HG02943 (cell line): ENCODE data around the gene RNF32.
"Not testable (repeated sequence)": the region's sequence is repeated elsewhere in the genome, so short reads cannot be mapped to it uniquely, and the experiment has no call there.

ENCODE experiments used
- ATAC-seq: cut with Tn5 transposase; IDR thresholded peaks from one replicate; pipeline ENCODE4 v1.9.1; 2021; ENCODE audit warnings: mild to moderate bottlenecking, low read depth, moderate library complexity; ENCODE audit not compliant: unreplicated experiment

RNF32 gene

DNA sequence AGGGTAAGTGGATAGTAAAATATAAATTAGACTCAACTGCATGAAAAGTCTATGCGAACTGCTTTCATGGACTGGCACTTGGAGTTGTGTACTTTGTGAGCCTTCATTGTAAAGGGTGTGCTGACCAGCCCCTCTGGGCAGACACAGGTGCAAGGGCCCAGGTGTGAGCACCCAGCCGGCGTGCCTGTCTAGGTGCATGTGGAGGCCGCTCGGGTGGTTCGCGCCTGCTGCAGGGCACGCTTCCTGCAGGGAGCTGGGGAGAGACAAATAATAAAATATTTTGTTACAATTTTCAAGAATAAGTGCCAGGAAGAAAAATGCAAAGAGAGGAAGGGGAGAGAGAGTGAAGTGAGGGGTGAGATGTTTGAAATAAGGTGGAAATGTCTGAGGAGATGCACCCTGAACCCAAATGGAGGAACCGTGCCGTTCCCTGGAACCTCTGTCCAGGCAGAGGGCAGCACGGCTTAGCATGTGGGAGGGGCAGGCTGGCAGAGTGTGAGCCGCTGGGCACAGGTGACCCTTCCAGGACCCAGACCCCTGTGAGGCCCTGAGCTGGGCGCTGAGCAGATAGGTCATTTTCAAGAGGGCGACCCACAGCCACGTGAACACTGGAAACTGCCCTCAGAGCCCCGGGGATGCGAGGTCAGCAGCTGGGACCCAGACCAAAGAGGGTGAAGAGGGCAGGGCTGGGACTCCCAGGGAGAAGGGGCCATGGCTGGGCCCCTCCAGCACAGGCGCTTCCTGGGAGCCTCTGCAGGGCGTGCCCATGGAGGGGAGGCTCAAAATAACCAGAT is 28.7 kb downstream of the RNF32 start:
- no peak for ATAC-seq

- no peak for ATAC-seq
Measured at GRCh38 chr7:156673454-156673853, 32.9 kb downstream of the RNF32 start.

DNA sequence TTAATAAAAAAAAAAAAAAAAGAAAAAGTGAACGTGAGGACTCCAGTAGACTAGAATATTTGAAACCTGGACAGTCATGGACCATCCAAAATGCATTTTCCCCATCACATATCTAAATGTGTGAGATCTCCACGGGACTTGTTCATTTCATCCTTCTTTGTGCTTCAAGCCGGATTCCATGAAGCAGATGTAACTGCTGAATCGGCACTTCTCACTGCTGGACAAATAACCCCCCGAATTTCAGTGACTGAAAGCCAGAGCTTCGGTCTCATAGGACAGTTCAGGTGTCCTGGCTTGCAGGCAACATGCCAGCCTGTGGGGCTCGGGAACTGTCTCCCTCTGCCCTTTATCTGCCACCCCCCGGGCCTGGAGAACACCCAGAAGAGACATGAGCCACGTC is 33.3 kb downstream of the RNF32 start:
- ATAC-seq, result no peak

DNA sequence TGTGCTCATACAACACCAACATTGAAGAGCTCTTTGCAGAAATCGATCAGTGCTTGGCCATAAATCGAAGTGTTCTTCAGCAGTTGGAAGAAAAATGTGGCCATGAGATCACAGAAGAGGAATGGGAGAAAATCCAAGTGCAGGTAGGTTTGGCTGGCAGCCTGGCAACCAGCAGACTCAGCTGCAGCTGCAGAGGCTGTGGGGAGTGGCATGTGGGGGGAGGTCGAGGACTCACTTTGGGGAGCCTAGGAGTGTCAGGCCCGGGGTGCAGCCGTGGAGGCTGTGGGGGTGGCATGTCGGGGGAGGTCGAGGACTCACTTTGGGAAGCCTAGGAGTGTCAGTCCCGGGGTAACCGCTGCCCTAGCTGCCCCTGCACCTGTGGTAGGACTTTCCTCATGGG is 35.1 kb downstream of the RNF32 start:
- ATAC-seq, result no peak

GRCh38 chr7:156676263-156676662 is 35.7 kb downstream of the RNF32 start:
- no peak for ATAC-seq

GRCh38 chr7:156677374-156678054 is 36.9 kb downstream of the RNF32 start:
- no peak for ATAC-seq

DNA sequence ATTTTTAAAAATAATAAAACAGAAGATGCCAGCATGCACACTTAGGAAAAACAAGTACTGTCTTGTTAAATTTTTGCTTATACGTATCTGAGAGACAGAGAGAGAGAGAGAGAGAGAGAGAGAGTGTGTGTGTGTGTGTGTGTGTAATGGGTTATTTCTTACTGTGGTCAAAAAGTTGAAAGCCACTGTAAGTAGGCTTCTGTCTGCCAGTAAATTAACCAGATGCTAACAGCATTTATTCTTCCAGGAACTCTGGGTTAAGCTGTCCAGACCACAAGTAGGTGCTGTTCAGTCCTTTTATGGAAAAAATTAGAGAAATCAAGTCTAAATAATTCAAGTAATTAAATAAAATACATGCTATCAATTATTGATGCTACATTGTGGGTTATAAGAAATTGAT is 39.7 kb downstream of the RNF32 start:
- no peak for ATAC-seq

DNA sequence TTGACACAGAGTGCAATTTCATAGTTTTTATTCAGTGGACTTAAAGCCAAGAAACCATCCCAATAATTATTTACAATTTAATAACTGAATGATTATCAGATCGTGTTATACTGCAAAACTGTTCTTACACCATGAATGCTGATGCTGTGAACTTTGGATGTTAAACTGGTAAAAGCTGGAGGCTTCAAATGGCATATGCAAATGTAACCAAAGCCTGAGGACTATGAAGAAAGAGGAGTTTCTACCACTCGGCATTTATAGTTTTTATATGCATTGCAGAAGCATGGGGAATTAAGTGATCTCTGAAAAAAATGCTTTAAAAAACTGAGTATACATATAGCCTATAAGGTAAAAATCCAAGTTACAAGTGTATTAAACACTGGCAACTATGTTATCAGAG is 42.4 kb downstream of the RNF32 start:
- ATAC-seq, result no peak

- no peak for ATAC-seq
Measured at GRCh38 chr7:156684251-156684650, 43.7 kb downstream of the RNF32 start.

DNA sequence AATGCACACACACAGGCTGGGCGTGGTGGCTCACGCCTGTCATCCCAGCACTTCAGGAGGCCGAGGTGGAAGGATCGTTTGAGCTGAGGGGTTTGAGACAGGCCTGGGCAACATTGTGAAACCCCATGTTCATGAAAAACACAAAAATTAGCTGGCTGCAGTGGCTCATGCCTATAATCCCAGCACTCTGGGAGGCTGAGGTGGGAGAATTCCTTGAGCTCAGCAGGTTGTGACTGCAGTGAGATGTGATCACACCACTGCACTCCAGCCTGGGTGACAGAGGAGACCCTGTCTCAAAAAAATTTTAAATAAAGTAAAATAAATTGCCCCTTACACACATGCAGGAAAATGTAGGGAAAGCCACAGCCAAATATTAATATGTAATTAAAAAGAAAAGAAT is 44.1 kb downstream of the RNF32 start:
- ATAC-seq, result no peak

- no peak for ATAC-seq
Measured at GRCh38 chr7:156691764-156692163, 51.2 kb downstream of the RNF32 start.

DNA sequence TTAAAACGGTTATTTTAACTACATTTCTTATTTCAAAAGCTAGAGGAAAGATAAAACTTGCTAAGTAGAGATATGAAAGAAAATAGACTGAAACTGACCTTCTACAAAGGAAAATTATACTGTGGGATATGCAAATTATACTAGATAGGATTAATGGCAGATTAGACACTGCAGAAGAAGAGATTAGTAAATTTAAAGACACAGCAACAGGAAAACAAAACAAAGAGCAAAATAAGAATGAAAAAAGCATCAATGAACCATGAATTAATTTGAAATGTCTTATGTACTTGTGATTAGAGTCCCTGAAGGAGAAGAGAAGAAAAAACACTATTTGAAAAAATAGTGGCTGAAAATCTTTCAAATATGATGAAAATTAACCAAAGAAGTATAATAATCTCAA is 52.3 kb downstream of the RNF32 start:
- ATAC-seq, result no peak

GRCh38 chr7:156693627-156694026 is 53.1 kb downstream of the RNF32 start:
- no peak for ATAC-seq

GRCh38 chr7:156697283-156697682 is 56.7 kb downstream of the RNF32 start:
- ATAC-seq, result not testable (repeated sequence)

- ATAC-seq, result not testable (repeated sequence)
Measured at GRCh38 chr7:156698512-156698911, 57.9 kb downstream of the RNF32 start.

DNA sequence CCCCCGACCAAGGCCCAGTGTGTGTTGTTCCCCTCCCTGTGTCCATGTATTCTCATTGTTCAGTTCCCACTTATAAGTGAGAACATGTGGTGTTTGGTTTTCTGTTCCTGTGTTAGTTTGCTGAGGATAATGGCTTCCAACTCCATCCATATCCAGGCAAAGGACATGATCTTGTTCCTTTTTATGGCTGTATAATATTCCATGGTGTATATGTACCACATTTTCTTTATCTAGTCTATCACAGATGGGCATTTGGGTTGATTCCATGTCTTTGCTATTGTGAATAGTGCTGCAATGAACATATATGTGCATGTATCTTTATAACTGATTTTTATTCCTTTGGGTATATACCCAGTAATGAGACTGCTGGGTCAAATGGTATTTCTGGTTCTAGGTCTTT is 61.2 kb downstream of the RNF32 start:
- ATAC-seq, result not testable (repeated sequence)

- no peak for ATAC-seq
Measured at GRCh38 chr7:156702399-156702798, 61.8 kb downstream of the RNF32 start.

DNA sequence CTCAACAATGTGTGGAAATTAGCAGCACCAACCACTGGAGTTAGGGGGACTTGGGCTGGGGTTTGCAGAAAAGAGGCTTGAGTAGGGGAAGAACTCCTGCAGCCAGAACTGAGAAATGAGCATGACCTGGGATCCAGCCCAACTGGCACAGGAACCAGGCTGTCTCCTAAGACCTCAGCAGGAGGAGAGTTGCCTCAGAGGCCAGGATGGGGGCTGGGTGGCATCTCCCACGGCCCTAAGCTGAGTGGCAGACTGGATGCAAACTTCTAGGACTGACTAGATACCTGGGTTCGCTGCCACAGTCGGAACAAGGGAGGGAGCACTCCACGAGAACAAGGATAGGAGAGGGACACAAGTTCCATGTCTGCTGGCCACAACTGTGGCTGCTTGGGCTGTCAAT is 62.6 kb downstream of the RNF32 start:
- ATAC-seq, result no peak

DNA sequence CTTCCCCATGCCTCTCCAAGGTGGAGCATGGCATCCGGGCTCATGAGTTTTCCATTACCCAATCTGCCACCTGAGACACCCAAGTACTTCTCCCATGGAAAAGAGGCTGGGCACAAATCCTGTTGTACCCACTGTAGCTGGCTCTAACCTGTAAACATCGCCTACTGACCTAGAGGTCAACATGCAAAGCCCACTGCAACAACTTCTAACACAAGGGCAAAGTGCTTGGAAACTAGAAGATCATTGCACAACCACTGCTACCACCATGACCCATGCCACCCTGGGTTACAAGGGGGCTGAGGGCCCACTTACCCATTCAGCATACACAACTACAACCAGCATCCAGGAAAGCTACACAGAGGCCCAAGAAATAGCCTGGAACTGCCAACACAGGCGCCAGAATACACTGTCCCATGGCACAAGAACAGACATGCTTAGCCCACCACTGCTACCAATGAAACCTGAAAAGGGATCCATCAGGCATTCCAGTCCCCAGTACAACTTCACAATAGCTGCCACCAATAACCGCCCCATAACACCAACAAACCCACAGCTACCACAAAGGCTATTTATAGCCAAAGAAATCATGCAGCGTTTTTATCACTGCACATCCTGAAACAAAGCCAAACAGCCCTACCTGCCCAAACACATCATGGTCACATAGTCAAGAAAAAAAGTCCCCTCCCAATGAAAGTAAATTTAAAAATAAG is 63.4 kb downstream of the RNF32 start:
- ATAC-seq, result no peak

- ATAC-seq, result no peak
Measured at GRCh38 chr7:156722043-156722826, 81.7 kb downstream of the RNF32 start.

- no peak for ATAC-seq
Measured at GRCh38 chr7:156725073-156725472, 84.5 kb downstream of the RNF32 start.
